ENCODE results near the gene HLA-G.
"Not testable (repeated sequence)": the region's sequence is repeated elsewhere in the genome, so short reads cannot be mapped to it uniquely, and the experiment has no call there.

HLA-G gene

DNA sequence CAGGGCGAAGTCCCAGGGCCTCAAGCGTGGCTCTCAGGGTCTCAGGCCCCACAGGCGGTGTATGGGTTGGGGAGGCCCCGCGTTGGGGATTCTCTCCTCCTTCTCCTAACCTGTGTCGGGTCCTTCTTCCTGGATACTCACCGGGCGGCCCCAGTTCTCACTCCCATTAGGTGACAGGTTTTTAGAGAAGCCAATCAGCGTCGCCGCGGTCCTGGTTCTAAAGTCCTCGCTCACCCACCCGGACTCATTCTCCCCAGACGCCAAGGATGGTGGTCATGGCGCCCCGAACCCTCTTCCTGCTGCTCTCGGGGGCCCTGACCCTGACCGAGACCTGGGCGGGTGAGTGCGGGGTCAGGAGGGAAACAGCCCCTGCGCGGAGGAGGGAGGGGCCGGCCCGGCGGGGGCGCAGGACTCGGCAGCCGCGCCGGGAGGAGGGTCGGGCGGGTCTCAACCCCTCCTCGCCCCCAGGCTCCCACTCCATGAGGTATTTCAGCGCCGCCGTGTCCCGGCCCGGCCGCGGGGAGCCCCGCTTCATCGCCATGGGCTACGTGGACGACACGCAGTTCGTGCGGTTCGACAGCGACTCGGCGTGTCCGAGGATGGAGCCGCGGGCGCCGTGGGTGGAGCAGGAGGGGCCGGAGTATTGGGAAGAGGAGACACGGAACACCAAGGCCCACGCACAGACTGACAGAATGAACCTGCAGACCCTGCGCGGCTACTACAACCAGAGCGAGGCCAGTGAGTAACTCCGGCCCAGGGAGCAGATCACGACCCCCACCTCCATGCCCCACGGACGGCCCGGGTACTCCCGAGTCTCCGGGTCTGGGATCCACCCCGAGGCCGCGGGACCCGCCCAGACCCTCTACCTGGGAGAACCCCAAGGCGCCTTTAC lies at the start of gene HLA-G:
HLA-G (plus strand) TSS at position 247 of the 892 bp plus-strand sequence; CDS start at position 267, 20 bp downstream.
- no peak for DNase-seq

DNA sequence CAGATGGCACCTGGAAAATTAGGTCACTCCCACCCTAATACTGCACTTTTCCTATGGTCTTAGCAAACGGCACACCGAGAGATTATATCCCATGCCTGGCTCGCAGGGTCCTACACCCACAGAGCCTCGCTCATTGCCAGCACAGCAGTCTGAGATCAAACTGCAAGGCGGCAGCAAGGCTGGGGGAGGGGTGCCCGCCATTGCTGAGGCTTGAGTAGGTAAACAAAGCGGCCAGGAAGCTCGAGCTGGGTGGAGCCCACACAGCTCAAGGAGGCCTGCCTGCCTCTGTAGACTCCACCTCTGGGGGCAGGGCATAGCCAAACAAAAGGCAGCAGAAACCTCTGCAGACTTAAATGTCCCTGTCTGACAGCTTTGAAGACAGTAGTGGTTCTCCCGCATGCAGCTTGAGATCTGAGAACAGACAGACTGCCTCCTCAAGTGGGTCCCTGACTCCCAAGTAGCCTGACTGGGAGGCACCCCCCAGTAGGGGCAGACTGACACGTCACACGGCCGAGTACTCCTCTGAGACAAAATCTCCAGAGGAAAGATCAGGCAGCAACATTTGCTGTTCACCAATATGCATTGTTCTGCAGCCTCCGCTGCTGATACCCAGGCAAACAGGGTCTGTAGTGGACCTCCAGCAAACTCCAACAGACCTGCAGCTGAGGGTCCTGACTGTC lies 47.5 kb upstream of the HLA-G start:
- not testable (repeated sequence) for DNase-seq

DNA sequence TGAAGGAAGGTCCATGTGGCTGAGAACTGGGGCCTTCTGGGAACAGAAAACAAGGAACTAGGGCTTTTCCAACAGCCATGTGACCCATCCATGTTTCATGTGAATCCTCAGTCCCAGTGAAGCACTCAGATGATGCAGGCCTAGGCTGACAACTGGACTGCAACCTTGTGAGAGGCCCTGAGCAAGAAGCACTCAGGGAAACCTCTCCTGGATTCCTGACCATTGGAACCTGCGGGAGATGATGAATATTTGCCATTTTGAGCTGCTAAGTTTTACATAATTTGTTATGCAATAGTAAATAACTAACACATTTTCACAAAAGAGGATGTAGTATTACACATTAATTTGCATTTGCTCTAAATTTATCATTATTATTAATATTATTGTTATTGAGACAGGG lies 38.4 kb upstream of the HLA-G start:
- DNase-seq: no peak

DNA sequence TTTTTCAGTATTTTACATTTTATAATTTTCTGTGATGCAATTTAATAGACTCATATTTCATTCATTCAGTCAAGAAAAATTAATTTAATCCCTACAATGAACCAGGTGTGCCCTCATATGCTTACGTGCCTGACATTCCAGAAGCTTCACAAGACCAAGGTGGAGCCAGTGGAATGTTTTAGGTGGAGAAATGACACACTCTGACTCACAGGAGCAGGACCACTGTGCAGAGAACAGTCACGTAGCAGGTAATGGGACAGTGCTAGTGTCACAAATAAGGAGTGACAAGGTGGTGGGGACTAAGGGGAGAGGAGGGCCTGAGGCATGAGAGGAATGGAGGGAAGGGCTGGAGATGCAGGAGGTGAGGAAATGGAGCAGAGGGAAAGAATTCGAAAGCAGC lies 37.0 kb upstream of the HLA-G start:
- DNase-seq: no peak

DNA sequence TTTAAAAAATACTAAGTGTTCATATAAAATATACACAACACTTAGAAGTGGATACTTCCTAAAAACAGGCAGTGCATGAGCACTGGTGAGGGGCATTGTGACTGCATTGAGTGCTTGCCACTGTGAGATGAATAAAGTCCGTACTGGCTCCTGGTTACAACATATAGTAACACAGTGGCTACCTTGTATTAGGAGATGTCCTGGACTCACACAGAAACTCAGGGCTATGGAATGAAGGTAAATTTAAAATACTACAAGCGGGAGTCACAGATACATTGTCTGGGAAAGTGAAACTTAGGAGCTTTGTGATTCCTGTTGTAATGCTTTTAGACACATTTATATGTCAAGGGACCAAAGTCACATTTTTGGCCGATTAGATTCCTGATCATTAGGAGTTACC lies 36.5 kb upstream of the HLA-G start:
- no peak for DNase-seq

DNA sequence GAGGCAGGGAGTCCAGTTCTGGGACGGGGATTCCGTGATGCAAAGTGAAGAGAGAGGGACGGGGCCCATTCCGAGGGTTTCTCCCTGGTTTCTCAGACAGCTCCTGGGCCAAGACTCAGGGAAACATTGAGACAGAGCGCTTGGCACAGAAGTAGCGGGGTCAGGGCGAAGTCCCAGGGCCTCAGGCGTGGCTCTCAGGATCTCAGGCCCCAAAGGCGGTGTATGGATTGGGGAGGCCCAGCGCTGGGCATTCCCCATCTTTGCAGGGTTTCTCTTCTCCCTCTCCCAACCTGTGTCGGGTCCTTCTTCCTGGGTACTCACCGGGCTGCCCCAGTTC lies 35.9 kb upstream of the HLA-G start:
- no peak for DNase-seq

DNA sequence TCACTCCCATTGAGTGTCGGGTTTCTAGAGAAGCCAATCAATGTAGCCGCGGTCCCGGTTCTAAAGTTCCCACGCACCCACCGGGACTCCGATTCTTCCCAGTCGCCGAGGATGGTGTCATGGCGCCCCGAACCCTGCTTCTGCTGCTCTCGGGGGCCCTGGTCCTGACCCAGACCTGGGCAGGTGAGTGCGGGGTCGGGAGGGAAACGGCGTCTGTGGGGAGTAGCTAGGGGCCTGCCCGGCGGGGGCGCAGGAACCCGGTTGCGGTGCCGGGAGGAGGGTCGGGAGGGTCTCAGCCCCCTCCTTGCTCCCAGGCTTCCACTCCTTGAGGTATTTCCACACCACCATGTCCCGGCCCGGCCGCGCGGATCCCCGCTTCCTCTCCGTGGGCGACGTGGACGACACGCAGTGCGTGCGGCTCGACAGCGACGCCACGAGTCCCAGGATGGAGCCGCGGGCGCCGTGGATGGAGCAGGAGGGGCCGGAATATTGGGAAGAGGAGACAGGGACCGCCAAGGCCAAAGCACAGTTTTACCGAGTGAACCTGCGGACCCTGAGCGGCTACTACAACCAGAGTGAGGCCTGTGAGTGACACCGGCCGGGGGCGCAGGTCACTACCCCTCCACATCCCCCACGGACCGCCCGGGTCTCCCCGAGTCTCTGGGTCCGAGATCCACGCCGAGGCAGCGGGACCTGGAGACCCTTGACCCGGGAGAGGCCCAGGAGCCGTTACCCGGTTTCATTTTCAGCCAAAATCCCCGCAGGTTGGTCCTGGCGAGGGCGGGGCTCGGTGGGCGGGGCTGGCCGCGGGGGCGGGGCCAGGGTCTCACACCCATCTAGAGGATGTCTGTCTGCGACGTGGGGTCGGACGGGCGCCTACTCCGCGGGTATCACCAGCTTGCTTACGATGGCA lies 35.2 kb upstream of the HLA-G start:
- no peak for DNase-seq

DNA sequence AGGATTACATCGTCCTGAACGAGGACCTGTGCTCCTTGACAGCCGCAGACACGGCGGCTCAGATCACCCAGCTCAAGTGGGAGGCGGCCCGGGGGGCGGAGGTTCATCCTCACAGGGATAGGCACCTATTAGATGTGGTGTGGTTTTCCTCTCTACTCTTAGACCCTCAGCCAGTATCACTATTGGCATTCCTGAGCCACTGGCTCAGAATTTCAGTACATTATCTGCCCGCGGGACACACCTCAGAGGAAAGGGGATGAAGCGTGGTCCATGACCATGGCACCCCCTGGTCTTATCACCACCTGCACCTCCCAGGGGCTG lies 34.6 kb upstream of the HLA-G start:
- no peak for DNase-seq

DNA sequence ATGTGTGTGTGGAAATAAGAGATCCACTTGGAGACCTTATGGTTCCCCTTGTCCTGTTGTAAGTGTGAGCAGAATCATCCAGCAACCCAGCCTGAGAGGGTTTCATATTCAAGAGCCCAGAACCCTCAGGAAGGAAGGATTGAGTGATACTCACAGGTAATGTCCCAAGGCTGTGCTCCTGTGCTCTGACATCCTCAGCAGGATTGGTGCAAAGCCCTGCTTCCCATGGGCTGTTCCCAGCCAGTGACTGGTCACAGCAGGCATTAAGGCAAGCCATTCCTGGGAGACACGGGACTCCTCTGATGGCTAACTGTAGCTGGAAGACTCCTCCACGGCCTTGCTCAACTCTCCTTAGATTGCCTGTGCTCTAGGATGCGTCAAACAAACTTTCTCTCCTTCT lies 33.8 kb upstream of the HLA-G start:
- no peak for DNase-seq

DNA sequence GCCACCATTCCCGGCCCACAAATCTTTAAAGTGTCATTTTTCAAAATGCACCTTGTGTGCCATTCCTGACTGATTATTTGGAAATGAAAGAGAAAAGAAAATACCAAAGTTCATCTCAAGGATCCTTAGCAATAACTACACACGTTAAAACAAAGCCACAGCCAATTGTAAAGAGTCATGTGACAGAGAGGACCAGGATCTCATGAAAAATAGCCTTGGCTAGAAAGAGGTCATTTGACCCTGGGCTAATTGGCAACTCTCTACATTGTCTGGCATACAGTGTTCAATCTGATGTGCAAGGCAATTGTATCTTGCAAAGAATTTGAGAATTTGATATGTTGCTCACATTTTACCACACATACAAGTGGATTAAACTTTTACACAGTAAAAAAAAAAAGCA lies 31.6 kb upstream of the HLA-G start:
- DNase-seq: no peak

DNA sequence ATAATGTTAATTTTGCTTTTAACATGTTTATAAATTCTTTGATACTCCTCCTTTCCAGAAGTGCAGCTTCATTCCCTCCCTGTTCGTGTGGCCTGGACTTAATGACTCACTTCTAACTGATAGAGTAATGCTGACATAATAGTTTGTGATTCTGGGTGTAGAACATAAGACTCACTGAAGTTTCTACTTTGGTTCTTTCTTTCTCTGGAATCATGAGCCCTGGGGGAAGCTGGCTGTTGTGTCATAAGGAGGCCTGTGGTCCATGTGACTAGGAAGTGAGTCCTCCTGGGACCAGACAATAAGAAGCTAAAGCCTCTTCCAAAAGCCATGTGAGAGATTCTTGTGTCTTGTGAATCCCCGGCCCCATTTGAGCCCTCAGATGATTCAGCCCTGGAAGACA lies 30.5 kb upstream of the HLA-G start:
- DNase-seq: no peak

DNA sequence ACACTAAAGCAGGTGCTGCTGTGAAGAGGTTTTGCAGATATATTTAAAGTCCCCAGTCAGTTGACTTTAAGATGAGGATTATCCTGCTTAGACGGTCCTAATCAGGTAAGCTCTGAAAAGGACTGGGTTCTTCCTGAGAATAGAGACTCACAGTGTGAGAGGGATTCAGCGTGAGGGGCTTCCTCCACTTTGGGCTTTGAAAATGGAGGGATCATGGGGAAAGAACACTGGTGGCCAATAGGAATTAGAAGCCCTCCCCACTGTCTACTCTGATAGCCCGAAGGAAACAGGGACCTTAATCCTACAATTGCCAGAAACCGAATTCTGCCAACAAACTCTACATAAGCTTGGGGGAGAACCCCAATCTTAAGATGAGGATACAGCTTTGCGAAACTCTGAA lies 29.7 kb upstream of the HLA-G start:
- DNase-seq: no peak

DNA sequence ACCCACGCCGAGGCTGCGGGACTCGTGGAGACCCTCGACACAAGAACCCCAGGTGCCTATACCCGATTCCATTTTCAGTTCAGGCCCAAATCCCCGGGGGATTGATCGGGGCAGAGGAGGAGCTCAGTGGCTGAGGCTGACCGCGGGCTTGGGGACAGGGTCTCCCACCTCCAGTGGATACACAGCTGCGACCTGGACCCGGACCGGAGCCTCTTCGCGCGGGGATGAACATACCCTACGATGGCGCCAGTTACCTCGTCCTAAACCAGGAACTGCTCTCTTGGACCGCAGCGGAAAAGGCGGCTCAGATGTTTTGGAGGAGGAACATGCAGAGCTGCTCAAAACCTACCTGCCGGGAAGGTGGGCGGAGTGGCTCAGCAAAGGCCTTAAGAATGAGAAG lies 27.4 kb upstream of the HLA-G start:
- DNase-seq: no peak

DNA sequence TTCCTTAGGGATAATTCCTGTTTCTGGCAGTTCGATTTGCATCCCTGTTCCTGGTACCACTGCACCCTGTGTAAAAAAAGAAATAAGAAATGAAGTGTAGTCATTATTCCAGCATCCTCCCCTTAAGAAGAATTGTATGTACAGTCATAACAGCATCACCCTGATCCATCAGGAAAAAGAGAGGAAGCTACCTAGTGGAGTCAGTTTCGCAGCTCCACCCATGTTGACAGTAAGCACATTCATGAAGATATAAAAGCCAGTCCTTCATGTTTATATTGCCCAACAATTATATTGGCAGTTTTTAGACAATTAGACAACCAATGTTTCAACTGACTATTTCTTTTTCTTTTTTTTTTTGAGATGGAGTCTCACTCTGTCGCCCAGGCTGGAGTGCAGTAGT lies 21.2 kb upstream of the HLA-G start:
- no peak for DNase-seq

DNA sequence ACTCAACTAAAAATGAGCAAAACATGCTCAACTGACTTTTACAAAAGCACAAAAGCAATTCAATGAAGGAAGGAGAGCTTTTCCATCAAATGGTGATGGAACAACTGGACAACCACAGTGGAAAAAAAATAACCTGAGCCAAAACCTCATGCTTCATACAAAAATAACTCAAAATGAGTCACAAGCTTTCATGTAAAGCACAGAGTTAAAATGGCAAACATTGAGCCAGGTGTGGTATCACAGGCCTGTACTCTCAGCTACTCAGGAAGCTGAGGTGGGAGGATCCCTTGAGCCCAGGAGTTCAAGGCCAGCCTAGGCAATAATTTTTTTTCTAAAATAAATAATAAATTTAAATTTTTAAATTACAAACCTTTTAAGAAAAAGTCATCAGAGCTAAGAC lies 18.4 kb upstream of the HLA-G start:
- no peak for DNase-seq

DNA sequence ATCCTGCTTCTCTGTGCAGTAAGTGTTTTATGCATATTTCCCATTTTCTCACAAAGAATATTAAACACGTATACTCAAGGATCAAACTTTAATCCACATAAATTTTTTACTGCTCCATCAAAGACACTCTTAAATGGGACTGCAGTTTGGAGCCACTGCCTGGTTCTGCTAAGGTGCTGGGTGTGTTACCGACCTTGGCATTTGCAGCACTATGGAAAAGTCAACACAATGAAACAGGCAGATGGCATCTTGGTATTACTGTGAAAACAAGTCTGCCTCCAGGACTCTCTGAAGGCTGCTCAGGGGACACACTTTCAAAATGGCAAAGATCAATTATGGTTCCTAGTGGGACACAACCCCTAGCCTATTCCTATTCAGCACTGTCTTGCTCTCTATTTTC lies 17.3 kb upstream of the HLA-G start:
- DNase-seq: no peak

DNA sequence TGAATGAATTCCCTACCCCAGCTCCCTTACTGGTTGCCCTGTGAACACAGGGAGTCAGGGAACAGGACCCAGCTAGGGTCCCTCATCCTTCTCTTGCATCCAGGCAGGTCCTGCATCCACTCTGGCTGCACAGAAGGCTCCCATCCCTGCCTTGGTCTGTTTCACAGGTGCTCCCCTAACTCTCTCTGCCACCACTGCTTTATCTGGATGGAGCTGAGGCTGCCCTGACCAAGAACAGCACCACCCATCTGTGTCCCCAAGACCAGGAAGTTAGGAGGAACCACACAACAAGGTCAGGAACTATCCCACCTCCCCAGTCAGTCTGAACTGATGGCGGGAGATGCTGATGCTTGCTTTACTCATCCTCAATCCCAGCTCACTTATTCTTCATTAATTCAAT lies 16.2 kb upstream of the HLA-G start:
- no peak for DNase-seq

DNA sequence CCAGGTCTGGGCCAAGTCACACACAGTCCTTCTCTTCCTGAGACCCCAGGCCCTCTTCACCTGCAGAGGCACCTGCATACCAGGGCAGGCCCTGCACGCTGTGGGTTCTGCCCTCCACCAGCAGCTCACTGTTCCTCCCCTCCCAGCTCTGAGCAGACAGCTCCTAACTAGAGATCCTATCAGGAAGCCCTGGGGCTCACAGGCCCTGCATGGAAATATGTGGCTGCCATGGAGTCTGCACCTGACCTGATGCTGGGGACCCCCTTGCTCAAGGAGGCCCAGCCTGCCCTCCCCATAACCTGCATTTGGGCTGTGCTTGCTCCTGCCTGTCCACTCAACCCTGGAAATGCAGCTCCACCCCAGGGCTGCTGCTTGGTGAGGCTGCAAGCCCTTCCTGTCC lies 14.6 kb upstream of the HLA-G start:
- no peak for DNase-seq

DNA sequence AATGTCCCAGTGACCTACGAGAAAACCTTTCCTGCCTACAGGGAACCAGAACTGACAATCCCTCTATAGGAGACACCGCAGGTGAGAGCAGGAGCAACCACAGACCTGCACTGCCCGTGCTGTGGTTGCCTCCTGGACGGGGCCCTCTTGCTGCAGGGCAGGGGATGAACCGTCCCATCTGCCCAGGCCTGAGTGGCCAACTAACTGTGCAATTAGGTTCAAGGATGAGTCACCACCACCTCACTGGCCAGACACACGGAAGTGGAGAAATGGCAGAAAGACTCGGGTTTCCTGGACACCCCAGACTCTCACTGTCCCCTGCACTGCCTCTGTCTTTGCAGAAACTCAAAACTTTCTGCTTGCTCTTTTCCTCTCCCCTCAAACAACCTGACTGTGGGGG lies 13.8 kb upstream of the HLA-G start:
- no peak for DNase-seq

DNA sequence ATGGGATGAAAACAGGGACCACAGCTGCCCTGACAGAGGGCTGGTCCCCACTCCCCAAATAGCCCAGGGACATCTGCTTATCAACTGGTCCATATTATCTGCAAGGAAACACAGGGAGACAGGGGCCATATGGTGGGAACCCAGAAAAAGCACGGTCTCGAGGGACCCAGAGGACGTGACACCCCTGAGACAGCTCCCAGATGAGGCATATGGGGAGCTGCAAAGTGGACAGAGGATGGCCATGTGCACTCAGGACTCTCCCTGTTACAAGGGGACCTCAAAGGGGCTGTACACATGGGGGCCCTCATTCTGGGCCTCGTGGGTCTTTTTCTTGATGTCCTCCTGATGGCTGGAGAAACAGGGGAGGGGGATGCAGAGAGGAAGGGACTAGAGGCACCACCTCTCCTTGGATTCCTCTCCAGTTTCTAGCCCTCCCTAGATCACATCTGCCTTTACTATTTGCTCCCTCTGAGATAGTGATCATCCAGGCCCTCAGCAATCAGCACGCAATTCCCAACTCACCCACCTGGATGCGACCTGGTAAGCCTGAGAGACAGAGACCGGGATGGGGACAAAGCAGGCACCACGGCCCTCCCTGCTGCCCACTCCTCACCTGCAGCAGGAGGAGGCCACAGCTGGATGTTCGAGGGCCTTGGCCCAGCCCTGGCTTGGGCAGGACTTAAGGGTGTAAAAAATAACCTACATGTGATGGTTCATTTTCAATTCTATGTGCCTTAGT lies 13.1 kb upstream of the HLA-G start:
- DNase-seq: no peak

DNA sequence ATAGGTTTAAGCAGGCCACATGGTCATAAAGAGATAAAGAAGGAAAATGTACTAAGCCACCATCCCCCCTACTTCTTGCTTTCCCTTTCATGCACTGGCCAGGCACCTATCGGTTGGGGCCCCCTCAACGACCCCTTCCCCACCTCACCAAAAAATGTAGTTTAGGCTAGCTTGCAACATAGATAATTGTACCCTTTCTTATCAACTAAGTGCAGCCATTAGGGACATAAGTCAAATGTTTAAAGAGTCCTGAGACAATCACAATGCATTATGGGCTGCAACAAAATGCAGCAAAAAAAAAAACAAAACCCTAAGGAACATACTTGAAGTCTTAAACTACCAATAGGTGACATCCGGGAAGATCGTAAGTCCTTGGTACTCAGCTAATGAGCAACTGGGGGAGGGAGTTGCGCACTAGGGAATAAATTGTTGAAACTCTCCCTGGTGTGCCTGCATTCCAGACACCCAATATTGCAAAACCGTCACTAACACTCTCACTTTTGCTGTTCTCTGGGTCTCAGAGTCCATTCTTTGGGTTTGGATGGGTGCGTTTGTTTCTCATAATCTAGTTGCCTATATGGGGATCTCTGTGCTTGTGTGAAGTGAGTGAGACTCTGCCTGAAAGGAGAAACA lies 12.4 kb upstream of the HLA-G start:
- no peak for DNase-seq

DNA sequence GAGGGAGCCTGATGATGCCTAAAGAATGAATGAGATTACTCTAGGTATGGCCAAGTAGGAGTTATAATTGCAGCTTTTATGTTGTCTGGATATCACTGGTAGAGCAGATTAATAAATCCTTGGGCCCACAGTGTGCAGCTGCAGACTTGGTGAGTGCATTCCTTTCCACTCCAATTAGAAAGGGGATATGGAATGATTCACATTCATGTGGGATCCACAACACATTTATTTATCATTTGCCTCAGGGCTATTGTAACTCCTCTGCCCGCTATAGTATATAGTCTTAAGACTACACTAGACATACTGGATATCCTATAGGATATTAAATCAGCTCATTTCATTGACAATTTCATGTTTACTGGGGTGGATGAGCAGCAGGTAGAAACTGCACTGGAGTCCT lies 11.6 kb upstream of the HLA-G start:
- no peak for DNase-seq

DNA sequence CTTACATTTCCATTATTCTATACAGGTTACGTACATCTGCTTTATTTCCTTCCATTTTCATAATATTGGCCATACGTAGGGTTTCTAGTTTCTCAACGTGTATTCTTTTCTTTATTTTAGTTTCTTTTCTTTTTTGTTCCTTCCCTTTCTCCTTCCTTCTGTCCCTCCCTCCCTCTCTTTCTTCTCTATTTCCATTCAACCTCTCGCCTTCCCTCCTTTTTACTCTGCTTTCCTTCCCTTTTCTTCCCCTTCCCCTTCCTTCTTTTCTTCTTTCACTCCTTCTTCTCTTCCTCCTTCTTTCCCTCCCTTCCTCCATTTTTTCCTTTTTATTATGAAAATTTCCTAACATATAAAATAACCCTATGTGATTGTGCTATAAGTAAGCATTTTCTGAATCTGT lies 8.7 kb upstream of the HLA-G start:
- no peak for DNase-seq

Measured in NCI-H1436 (cell line).